ENCODE data around the gene TSC1.

GRCh38 chr9:132955768-132956167 lies 11.4 kb upstream of the TSC1 start:
- TF ChIP-seq, protein P1, sequence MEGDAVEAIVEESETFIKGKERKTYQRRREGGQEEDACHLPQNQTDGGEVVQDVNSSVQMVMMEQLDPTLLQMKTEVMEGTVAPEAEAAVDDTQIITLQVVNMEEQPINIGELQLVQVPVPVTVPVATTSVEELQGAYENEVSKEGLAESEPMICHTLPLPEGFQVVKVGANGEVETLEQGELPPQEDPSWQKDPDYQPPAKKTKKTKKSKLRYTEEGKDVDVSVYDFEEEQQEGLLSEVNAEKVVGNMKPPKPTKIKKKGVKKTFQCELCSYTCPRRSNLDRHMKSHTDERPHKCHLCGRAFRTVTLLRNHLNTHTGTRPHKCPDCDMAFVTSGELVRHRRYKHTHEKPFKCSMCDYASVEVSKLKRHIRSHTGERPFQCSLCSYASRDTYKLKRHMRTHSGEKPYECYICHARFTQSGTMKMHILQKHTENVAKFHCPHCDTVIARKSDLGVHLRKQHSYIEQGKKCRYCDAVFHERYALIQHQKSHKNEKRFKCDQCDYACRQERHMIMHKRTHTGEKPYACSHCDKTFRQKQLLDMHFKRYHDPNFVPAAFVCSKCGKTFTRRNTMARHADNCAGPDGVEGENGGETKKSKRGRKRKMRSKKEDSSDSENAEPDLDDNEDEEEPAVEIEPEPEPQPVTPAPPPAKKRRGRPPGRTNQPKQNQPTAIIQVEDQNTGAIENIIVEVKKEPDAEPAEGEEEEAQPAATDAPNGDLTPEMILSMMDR (IDR thresholded peaks at IDR 0.05): no peak
- TF ChIP-seq POLR2A (IDR thresholded peaks at IDR 0.05): no peak

Measured in testis (tissue), 2 donors.